Nephron (organoid): ENCODE data around the gene SMARCC1.

Experiments
- H3K27ac Mint-ChIP-seq, 3 experiments: 2 replicates each; pipeline ENCODE4 v1.8.0; 2020; ENCODE audit warnings: mixed read lengths in 3 of 3, mild to moderate bottlenecking in 2 of 3, moderate library complexity in 1 of 3
- H3K27me3 Mint-ChIP-seq: 2 replicates; pipeline ENCODE4 v1.8.0; 2021; ENCODE audit warnings: low read depth, mild to moderate bottlenecking, moderate library complexity, mixed read lengths
- H3K36me3 Mint-ChIP-seq: 2 replicates; pipeline ENCODE4 v1.8.0; 2020; ENCODE audit warnings: low read depth, mixed read lengths
- H3K4me1 Mint-ChIP-seq: 2 replicates; pipeline ENCODE4 v1.8.0; 2020; ENCODE audit warnings: mixed read lengths
- H3K4me3 Mint-ChIP-seq, 3 experiments: 2 replicates each; pipeline ENCODE4 v1.8.0; 2020; ENCODE audit warnings: mild to moderate bottlenecking in 3 of 3, mixed read lengths in 3 of 3, moderate library complexity in 2 of 3
- H3K9me3 Mint-ChIP-seq: 2 replicates; pipeline ENCODE4 v1.8.0; 2020; ENCODE audit warnings: mixed read lengths
- TF ChIP-seq, protein P1 (sequence below), 3 experiments: fragments of 200-600 bp; sonication (generic); IDR thresholded peaks; one replicate each; pipeline ENCODE4 v1.5.0; 2021; ENCODE audit warnings: antibody characterized with exemption in 3 of 3; ENCODE audit not compliant: unreplicated experiment in 3 of 3

Gene SMARCC1

DNA sequence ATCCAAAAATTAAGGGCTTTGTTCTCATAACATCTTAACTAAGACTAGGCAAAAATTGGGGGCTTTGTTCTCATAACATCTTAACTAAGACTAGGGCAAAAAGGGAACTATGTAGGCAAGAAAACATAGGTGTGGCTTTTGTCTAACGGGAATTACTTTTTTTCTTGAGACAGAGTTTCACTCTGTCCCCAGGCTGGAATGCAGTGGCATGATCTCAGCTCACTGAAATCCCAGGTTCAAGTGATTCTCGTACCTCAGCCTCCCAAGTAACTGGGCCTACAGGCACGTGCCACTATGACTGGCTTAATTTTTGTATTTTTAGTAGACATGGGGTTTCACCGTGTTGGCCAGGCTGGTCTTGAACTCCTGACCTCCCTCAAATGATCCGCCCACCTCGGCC is 153.3 kb downstream of the SMARCC1 start:
- no peak overlapping the region for H3K4me3 Mint-ChIP-seq
- no peaks in the 10 kb centered on the region for H3K9me3 Mint-ChIP-seq
- TF ChIP-seq, protein P1, sequence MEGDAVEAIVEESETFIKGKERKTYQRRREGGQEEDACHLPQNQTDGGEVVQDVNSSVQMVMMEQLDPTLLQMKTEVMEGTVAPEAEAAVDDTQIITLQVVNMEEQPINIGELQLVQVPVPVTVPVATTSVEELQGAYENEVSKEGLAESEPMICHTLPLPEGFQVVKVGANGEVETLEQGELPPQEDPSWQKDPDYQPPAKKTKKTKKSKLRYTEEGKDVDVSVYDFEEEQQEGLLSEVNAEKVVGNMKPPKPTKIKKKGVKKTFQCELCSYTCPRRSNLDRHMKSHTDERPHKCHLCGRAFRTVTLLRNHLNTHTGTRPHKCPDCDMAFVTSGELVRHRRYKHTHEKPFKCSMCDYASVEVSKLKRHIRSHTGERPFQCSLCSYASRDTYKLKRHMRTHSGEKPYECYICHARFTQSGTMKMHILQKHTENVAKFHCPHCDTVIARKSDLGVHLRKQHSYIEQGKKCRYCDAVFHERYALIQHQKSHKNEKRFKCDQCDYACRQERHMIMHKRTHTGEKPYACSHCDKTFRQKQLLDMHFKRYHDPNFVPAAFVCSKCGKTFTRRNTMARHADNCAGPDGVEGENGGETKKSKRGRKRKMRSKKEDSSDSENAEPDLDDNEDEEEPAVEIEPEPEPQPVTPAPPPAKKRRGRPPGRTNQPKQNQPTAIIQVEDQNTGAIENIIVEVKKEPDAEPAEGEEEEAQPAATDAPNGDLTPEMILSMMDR (IDR thresholded peaks at IDR 0.05; ENCODE audit: unreplicated experiment in 3 of 3), result no peak
- no peaks in the 10 kb centered on the region for H3K4me1 Mint-ChIP-seq
- no peaks in the 10 kb centered on the region for H3K27me3 Mint-ChIP-seq
- peaks cover 86% of the 10 kb centered on the region for H3K36me3 Mint-ChIP-seq
- H3K27ac Mint-ChIP-seq, result no peak overlapping the region

GRCh38 chr3:47622671-47623461 is 158.8 kb downstream of the SMARCC1 start:
- Mint-ChIP-seq H3K27me3 (no peaks in the 10 kb centered on the region), H3K9me3 (no peaks in the 10 kb centered on the region), H3K4me1 (no peaks in the 10 kb centered on the region), H3K27ac (peak overlapping the region in 2 of 3 experiments; percentile 19 to 81), H3K36me3 (peaks cover 82% of the 10 kb centered on the region), H3K4me3 (no peak overlapping the region)
- TF ChIP-seq, protein P1 (IDR thresholded peaks at IDR 0.05; ENCODE audit: unreplicated experiment in 3 of 3), result no peak

DNA sequence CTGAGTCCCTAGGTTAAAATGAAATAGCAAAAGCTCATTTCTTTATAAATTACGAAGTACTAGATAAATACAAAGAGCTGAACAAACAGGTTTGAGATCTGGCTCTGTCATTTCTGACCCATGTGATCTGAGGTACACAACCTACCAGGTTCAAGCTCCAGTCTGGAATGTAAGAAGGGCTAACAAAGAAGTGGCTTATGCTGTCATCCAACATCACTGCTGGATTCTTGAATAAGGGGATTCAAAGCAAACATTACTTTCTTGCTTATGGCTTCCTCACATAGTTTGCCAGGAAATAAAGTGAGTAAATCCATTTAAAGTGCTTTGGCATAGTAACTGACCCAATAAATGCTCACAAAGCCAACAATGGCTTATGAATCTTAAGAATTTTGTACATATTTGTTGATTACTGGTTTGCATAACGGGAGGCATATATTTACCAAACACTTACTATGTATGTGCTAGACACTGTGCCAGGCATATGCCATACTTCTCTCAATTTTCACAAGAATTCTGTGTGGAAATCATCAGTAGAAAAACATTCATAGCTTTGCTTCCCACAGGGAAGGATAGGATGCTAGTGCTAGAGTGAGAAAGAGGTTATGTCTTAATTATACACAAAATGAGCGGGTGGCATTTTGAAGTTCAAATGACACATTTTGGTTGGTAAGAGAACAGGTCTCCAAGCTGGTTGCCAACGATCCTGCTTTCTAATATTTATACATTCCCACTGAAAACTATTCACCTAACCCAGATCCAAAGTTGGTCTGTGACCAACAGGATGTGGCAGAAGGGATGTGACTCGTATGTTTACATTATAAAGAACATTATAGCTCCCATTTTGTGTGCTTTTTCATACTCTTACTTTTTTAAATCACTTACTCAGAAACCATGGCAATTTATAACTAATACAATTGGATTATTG is 164.3 kb downstream of the SMARCC1 start:
- no peaks in the 10 kb centered on the region for H3K27me3 Mint-ChIP-seq
- peaks cover 58% of the 10 kb centered on the region for H3K36me3 Mint-ChIP-seq
- no peaks in the 10 kb centered on the region for H3K9me3 Mint-ChIP-seq
- TF ChIP-seq, protein P1 (IDR thresholded peaks at IDR 0.05; ENCODE audit: unreplicated experiment in 3 of 3), result no peak
- H3K4me1 Mint-ChIP-seq, result peaks cover under 1% of the 10 kb centered on the region
- H3K4me3 Mint-ChIP-seq, result no peak overlapping the region
- H3K27ac Mint-ChIP-seq, result no peak overlapping the region

GRCh38 chr3:47614788-47615187 is 166.9 kb downstream of the SMARCC1 start:
- no peak overlapping the region for H3K27ac Mint-ChIP-seq
- H3K4me3 Mint-ChIP-seq, result no peak overlapping the region
- no peaks in the 10 kb centered on the region for H3K27me3 Mint-ChIP-seq
- TF ChIP-seq, protein P1 (IDR thresholded peaks at IDR 0.05; ENCODE audit: unreplicated experiment in 3 of 3), result no peak
- H3K4me1 Mint-ChIP-seq, result peaks cover 17% of the 10 kb centered on the region
- H3K9me3 Mint-ChIP-seq, result no peaks in the 10 kb centered on the region
- H3K36me3 Mint-ChIP-seq, result peaks cover 64% of the 10 kb centered on the region

GRCh38 chr3:47613722-47614121 is 168.0 kb downstream of the SMARCC1 start:
- Mint-ChIP-seq H3K9me3 (no peaks in the 10 kb centered on the region), H3K4me1 (peaks cover 17% of the 10 kb centered on the region), H3K27ac (no peak overlapping the region), H3K4me3 (no peak overlapping the region), H3K27me3 (no peaks in the 10 kb centered on the region), H3K36me3 (peaks cover 64% of the 10 kb centered on the region)
- TF ChIP-seq, protein P1 (IDR thresholded peaks at IDR 0.05; ENCODE audit: unreplicated experiment in 3 of 3), result no peak
